ENCODE results near the gene SH3GL2.

DNA sequence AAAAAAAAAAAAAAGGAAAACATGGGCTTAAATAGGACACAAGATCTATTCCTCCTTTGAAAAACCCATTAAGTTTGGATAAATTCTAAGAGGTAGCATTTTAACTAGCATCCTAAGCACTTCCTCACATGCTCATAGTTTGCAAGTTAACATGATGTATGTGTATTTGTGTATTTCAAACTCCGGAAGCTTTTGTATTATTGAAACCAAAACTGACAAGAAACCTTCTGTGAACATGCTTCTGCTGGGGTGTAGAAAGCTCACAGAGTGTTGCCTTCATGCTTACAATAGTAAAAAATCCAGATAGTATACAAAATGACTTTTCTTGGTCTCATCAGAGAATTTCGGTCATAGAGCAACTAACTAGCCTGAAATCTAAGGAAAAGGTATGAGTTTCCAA lies 103.8 kb downstream of the SH3GL2 start:
- TF ChIP-seq, protein P1, sequence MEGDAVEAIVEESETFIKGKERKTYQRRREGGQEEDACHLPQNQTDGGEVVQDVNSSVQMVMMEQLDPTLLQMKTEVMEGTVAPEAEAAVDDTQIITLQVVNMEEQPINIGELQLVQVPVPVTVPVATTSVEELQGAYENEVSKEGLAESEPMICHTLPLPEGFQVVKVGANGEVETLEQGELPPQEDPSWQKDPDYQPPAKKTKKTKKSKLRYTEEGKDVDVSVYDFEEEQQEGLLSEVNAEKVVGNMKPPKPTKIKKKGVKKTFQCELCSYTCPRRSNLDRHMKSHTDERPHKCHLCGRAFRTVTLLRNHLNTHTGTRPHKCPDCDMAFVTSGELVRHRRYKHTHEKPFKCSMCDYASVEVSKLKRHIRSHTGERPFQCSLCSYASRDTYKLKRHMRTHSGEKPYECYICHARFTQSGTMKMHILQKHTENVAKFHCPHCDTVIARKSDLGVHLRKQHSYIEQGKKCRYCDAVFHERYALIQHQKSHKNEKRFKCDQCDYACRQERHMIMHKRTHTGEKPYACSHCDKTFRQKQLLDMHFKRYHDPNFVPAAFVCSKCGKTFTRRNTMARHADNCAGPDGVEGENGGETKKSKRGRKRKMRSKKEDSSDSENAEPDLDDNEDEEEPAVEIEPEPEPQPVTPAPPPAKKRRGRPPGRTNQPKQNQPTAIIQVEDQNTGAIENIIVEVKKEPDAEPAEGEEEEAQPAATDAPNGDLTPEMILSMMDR (IDR thresholded peaks at IDR 0.05), result no peak
- no peak for TF ChIP-seq POLR2A (IDR thresholded peaks at IDR 0.05)

Measured in thyroid gland (tissue), 4 donors.